Uterus (tissue), 2 donors: Measurements from ENCODE around the gene PTPRH.

ENCODE experiments used
- CTCF ChIP-seq, 4 experiments: fragments of 200-600 bp in 2 of 4; fragments of 450-650 bp in 2 of 4; sonication (generic) in 2 of 4; IDR thresholded peaks; one replicate each; pipeline ENCODE4 v1.5.1; 2016 to 2019; ENCODE audit warnings: antibody characterized with exemption in 4 of 4, mild to moderate bottlenecking in 2 of 4, moderate library complexity in 1 of 4
- POLR2A ChIP-seq, 2 donors: fragments of 450-650 bp; IDR thresholded peaks; one replicate each; pipeline ENCODE4 v1.6.1; 2016; ENCODE audit warnings: antibody characterized with exemption in 2 of 2, mild to moderate bottlenecking in 1 of 2, moderate library complexity in 1 of 2

GRCh38 chr19:55166530-55167268, 42.6 kb downstream of the PTPRH start, which contains the start of gene DNAAF3:
- TF ChIP-seq CTCF (IDR thresholded peaks at IDR 0.05): no peak
- TF ChIP-seq POLR2A (IDR thresholded peaks at IDR 0.05): no peak
